NCI-H2196 treated with DMSO at 0.1 percent for 48 hours (cell line): ENCODE results near the gene SIT1.
A peak's percentile ranks its signal among the peaks of the same experiment; 100 is the strongest.

Experiments used
- DNase-seq: peaks from one replicate; lab custom pipeline; 2025; ENCODE audit not compliant: unreplicated experiment; lab: John Stamatoyannopoulos, UW

Gene SIT1

GRCh38 chr9:35606726-35607125 is 44.0 kb downstream of the SIT1 start:
- no peak for DNase-seq

GRCh38 chr9:35606138-35606504 is 44.6 kb downstream of the SIT1 start:
- no peak for DNase-seq

GRCh38 chr9:35605351-35606137 is 45.2 kb downstream of the SIT1 start:
- no peak for DNase-seq

- peak; percentile 80 for DNase-seq
Observed at GRCh38 chr9:35604578-35605350, 46.0 kb downstream of the SIT1 start, which contains the start of gene TESK1. Gene TESK1, plus strand, starts transcription at chr9:35605262. Its CDS starts 358 bp downstream, at chr9:35605620.

GRCh38 chr9:35603986-35604577 is 46.6 kb downstream of the SIT1 start:
- DNase-seq = peak; percentile 99

- DNase-seq = peak; percentile 49
Observed at GRCh38 chr9:35603506-35603985, 47.2 kb downstream of the SIT1 start.

GRCh38 chr9:35599763-35600604 is 50.7 kb downstream of the SIT1 start:
- no peak for DNase-seq
